GM21390 (cell line): ENCODE measurements around the gene HGS.
"Not testable (repeated sequence)": the region's sequence is repeated elsewhere in the genome, so short reads cannot be mapped to it uniquely, and the experiment has no call there.

ENCODE experiments used
- ATAC-seq: cut with Tn5 transposase; IDR thresholded peaks from one replicate; pipeline ENCODE4 v1.9.1; 2021; ENCODE audit not compliant: unreplicated experiment

The HGS gene

GRCh38 chr17:81655378-81656117, 28.3 kb upstream of the HGS start:
- no peak for ATAC-seq

- ATAC-seq, result no peak
These were observed 27.6 kb upstream of the HGS start, which contains the start of gene PDE6G for GRCh38 chr17:81656118-81656743. Gene PDE6G (minus strand): TSS chr17:81656542. CDS start chr17:81653305, 3,237 bp downstream.

GRCh38 chr17:81656835-81657234, 27.0 kb upstream of the HGS start:
- no peak for ATAC-seq

GRCh38 chr17:81659038-81659437, 24.8 kb upstream of the HGS start:
- no peak for ATAC-seq

- ATAC-seq, result no peak
These were observed 23.4 kb upstream of the HGS start for GRCh38 chr17:81660441-81660840.

- no peak for ATAC-seq
These were observed 21.8 kb upstream of the HGS start for GRCh38 chr17:81662002-81662401.

GRCh38 chr17:81664051-81664470, 19.8 kb upstream of the HGS start:
- ATAC-seq, result no peak

GRCh38 chr17:81665205-81666091, 18.4 kb upstream of the HGS start:
- ATAC-seq, result peak; percentile 19

- peak; percentile 13 for ATAC-seq
These were observed 17.8 kb upstream of the HGS start for GRCh38 chr17:81666092-81666341.

- ATAC-seq, result peak; percentile 90
These were observed 17.2 kb upstream of the HGS start, which contains the start of the genes CCDC137 and OXLD1 for GRCh38 chr17:81666342-81667191. Gene CCDC137 (plus strand): TSS chr17:81666737. CDS start chr17:81666767, 30 bp downstream. Gene OXLD1 (minus strand): TSS chr17:81666605. CDS start chr17:81666577, 28 bp downstream.

GRCh38 chr17:81667754-81668153, 16.1 kb upstream of the HGS start:
- ATAC-seq, result no peak

- ATAC-seq, result no peak
These were observed 11.3 kb upstream of the HGS start for GRCh38 chr17:81672504-81672903.

- no peak for ATAC-seq
These were observed 10.9 kb upstream of the HGS start for GRCh38 chr17:81672954-81673353.

- no peak for ATAC-seq
These were observed 10.1 kb upstream of the HGS start for GRCh38 chr17:81673561-81674258.

GRCh38 chr17:81675515-81676221, 8.1 kb upstream of the HGS start:
- not testable (repeated sequence) for ATAC-seq

GRCh38 chr17:81676906-81677305, 6.9 kb upstream of the HGS start:
- ATAC-seq, result no peak

- ATAC-seq, result no peak
These were observed 3.7 kb upstream of the HGS start for GRCh38 chr17:81680150-81680549.

GRCh38 chr17:81681672-81682071, 2.1 kb upstream of the HGS start:
- ATAC-seq, result no peak

GRCh38 chr17:81682565-81683207, 1.1 kb upstream of the HGS start:
- no peak for ATAC-seq
